CD4-positive, CD25-positive, alpha-beta regulatory T cell (primary cell): ENCODE measurements around the gene BRD3. TPM values are rescaled to one million over a fixed set of nuclear protein-coding genes. Genes with fewer than 3 reads are reported as not detected.

Experiments
- ATAC-seq, 2 donors: fragments of 150-1000 bp; cut with Tn5 transposase; one replicate each; pipeline ENCODE4 v1.10.0; 2021; ENCODE audit warnings: low read depth in 2 of 2, moderate number of reproducible peaks in 2 of 2, moderate library complexity in 1 of 2
- DNase-seq, 3 donors: peaks; one replicate each; pipeline versions ENCODE4 v3.0.0 to v3.0.0-alpha.2; 2012 to 2022; ENCODE audit warnings: mixed read lengths in 1 of 3
- H3K27ac ChIP-seq: one replicate; pipeline ENCODE4 v1.7.0; 2013; ENCODE audit warnings: mild to moderate bottlenecking, low read length; ENCODE audit not compliant: insufficient read depth, poor library complexity, severe bottlenecking
- H3K27me3 ChIP-seq: one replicate; pipeline ENCODE4 v1.7.0; 2013; ENCODE audit warnings: low read length; ENCODE audit not compliant: control insufficient read depth, insufficient read depth
- H3K36me3 ChIP-seq: one replicate; pipeline ENCODE4 v1.7.0; 2013; ENCODE audit warnings: mild to moderate bottlenecking, low read length, moderate library complexity; ENCODE audit not compliant: control insufficient read depth, insufficient read depth
- H3K4me1 ChIP-seq: 2 replicates; pipeline ENCODE4 v1.7.0; 2013; ENCODE audit warnings: mild to moderate bottlenecking, low read length; ENCODE audit not compliant: insufficient read depth, control insufficient read depth, poor library complexity, severe bottlenecking
- H3K4me3 ChIP-seq: one replicate; pipeline ENCODE4 v1.7.0; 2013; ENCODE audit warnings: low read depth, mild to moderate bottlenecking, low read length, moderate library complexity
- H3K9me3 ChIP-seq, 2 experiments: 1 replicate in 1 of 2; 2 replicates in 1 of 2; pipeline ENCODE4 v1.7.0; 2013; ENCODE audit warnings: low read length in 2 of 2, mild to moderate bottlenecking in 1 of 2, moderate library complexity in 1 of 2; ENCODE audit not compliant: control insufficient read depth in 2 of 2
- H3K27ac Mint-ChIP-seq, 3 donors: one replicate each; pipeline ENCODE4 v1.8.0; 2020 to 2022; ENCODE audit warnings: mild to moderate bottlenecking in 3 of 3, mixed read lengths in 3 of 3, moderate library complexity in 2 of 3
- H3K27me3 Mint-ChIP-seq: one replicate; pipeline ENCODE4 v1.8.0; 2022; ENCODE audit warnings: mild to moderate bottlenecking, mixed read lengths
- H3K36me3 Mint-ChIP-seq: one replicate; pipeline ENCODE4 v1.8.0; 2020; ENCODE audit warnings: mixed read lengths
- H3K4me1 Mint-ChIP-seq, 4 donors: one replicate each; pipeline ENCODE4 v1.8.0; 2020 to 2022; ENCODE audit warnings: mixed read lengths in 4 of 4, mild to moderate bottlenecking in 1 of 4
- H3K4me3 Mint-ChIP-seq, 4 donors: one replicate each; pipeline ENCODE4 v1.8.0; 2020 to 2022; ENCODE audit warnings: mild to moderate bottlenecking in 4 of 4, mixed read lengths in 4 of 4, moderate library complexity in 3 of 4
- H3K9me3 Mint-ChIP-seq, 7 donors: one replicate each; pipeline ENCODE4 v1.8.0; 2020 to 2022; ENCODE audit warnings: mixed read lengths in 7 of 7, mild to moderate bottlenecking in 3 of 7, moderate library complexity in 2 of 7
- polyA plus RNA-seq, 4 donors: library from polyadenylated mRNA; unstranded; fragments of 300-500 nt; fragmentation: Illumina TruSeq; gene quantifications; one replicate each; pipeline ENCODE4 v1.2.3, GENCODE V29; 2021
- total RNA-seq: library from RNA; stranded (reverse); gene quantifications from one replicate; pipeline ENCODE4 v1.2.3, GENCODE V29; 2022

The BRD3 gene
- total and polyA plus RNA-seq, 5 donors from 2014 or later = 10.4 to 39.3 (median 13.1) TPM

GRCh38 chr9:134065612-134066419 is 2.0 kb downstream of the BRD3 start:
- H3K9me3 Mint-ChIP-seq = peaks cover 0 to 1% (median 0%) of the 10 kb centered on the region in 7 donors

DNA sequence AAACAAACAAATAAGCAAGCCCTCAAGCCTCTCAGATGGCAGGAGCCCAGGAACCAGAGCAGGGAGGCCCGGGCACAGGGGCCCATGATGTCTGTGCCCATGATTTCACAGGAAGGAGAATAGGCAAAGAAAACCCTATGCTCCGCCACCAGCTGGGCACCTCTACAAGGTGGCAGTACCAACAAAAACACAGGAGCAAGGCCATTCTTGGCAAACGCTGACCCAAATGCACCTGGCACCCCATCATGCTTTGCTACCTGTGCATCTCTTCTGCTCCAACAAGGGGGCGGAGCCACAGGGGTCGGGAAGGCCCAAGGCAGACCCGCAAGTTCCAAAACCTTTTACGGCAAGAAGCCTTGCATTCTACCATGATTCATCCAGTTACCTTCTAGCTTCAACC is 3.1 kb downstream of the BRD3 start:
- Mint-ChIP-seq H3K36me3 (no peaks in the 10 kb centered on the region), H3K4me1 (peaks cover 0 to 65% (median 27%) of the 10 kb centered on the region in 4 donors), H3K27me3 (peaks cover 10% of the 10 kb centered on the region), H3K9me3 (peaks cover 0 to 1% (median 0%) of the 10 kb centered on the region in 7 donors), H3K27ac (no peak overlapping the region), H3K4me3 (peak overlapping the region; percentile 77 to 90 (median 89))
- Histone ChIP-seq H3K4me3 (no peak overlapping the region), H3K36me3 (no peaks in the 10 kb centered on the region), H3K27me3 (peaks cover 4% of the 10 kb centered on the region), H3K4me1 (peaks cover 44% of the 10 kb centered on the region), H3K9me3 (no peaks in the 10 kb centered on the region), H3K27ac (no peak overlapping the region)
- DNase-seq (no peak), ATAC-seq (no peak)

More at GRCh38 chr9:134065612-134066419, 2.0 kb downstream of the BRD3 start:
- Mint-ChIP-seq H3K27me3 (peaks cover 19% of the 10 kb centered on the region), H3K27ac (peak overlapping the region; percentile 74 to 92 (median 87)), H3K4me1 (peaks cover 0 to 55% (median 25%) of the 10 kb centered on the region in 4 donors), H3K4me3 (peak overlapping the region; percentile 89 to 98 (median 90)), H3K36me3 (no peaks in the 10 kb centered on the region)
- peaks cover 35% of the 10 kb centered on the region for H3K4me1 ChIP-seq
- H3K4me3 ChIP-seq = peak overlapping the region; percentile 74
- no peaks in the 10 kb centered on the region for H3K36me3 ChIP-seq
- peaks cover 8% of the 10 kb centered on the region for H3K27me3 ChIP-seq
- ATAC-seq (peak; percentile 12 to 25), DNase-seq (peak in 2 of 3 donors; percentile 48 to 88)
- no peaks in the 10 kb centered on the region for H3K9me3 ChIP-seq
- H3K27ac ChIP-seq = peak overlapping the region; percentile 63

DNA sequence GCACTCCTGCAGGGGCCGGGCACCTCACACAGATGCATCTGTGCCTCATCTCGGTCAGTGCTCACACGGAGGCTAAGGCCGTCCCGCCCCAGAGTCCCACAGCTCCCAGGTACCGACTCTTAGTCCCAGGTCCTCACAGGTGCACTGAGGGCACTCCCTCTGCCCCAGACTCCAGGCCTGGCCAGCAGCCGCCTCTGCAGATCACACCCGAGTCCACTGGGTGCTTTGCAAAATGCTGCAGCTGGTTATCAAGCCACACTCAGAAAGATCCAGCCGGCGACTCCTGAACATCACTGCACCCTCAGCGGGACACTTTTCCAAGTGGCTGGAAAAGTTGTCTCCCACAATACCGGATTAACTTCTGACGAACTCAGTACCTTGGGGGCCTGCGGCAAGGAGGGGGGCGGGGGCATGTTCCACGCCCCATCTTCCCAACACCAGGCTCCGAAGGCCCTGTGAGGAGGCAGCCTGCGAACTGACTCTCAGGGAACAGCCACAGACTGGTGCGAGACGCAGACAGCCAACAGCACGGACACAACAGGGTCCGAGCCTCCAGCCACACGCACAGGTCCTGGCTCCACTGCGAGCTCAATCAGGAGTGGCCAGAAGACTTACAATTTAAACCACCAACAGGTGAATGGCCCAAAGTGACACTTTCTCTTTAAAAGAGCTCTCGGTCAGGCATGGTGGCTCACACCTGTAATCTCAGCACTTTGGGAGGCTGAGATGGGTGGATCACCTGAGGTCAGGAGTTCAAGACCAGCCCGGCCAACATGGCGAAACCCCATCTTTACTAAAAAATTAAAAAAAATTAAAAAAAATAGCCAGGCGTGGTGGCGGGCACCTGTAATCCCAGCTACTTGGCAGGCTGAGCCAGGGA is 4.0 kb downstream of the BRD3 start:
- H3K27me3 Mint-ChIP-seq = peaks cover 2% of the 10 kb centered on the region
- peak overlapping the region in 2 of 4 donors; percentile 32 for H3K4me3 Mint-ChIP-seq
- H3K27ac Mint-ChIP-seq = no peak overlapping the region
- Histone ChIP-seq H3K27me3 (no peaks in the 10 kb centered on the region), H3K9me3 (no peaks in the 10 kb centered on the region), H3K4me1 (peaks cover 38% of the 10 kb centered on the region), H3K27ac (no peak overlapping the region), H3K36me3 (no peaks in the 10 kb centered on the region), H3K4me3 (no peak overlapping the region)
- ATAC-seq (no peak), DNase-seq (no peak)
- H3K9me3 Mint-ChIP-seq = peaks cover 0 to 1% (median 0%) of the 10 kb centered on the region in 7 donors
- peaks cover 0 to 63% (median 25%) of the 10 kb centered on the region in 4 donors for H3K4me1 Mint-ChIP-seq
- H3K36me3 Mint-ChIP-seq = no peaks in the 10 kb centered on the region

GRCh38 chr9:134063088-134063570 is 4.7 kb downstream of the BRD3 start:
- no peak for ATAC-seq
- Histone ChIP-seq H3K9me3 (no peaks in the 10 kb centered on the region), H3K4me3 (no peak overlapping the region), H3K36me3 (no peaks in the 10 kb centered on the region), H3K4me1 (peaks cover 34% of the 10 kb centered on the region), H3K27me3 (no peaks in the 10 kb centered on the region), H3K27ac (no peak overlapping the region)
- Mint-ChIP-seq H3K9me3 (no peaks in the 10 kb centered on the region), H3K4me3 (peak overlapping the region in 1 of 4 donors; percentile 32), H3K27ac (no peak overlapping the region), H3K36me3 (no peaks in the 10 kb centered on the region), H3K4me1 (peaks cover 0 to 66% (median 26%) of the 10 kb centered on the region in 4 donors), H3K27me3 (no peaks in the 10 kb centered on the region)
- DNase-seq = no peak

GRCh38 chr9:134062461-134063087 is 5.3 kb downstream of the BRD3 start:
- H3K9me3 Mint-ChIP-seq = no peaks in the 10 kb centered on the region
- H3K27me3 Mint-ChIP-seq = no peaks in the 10 kb centered on the region
- H3K4me1 Mint-ChIP-seq = peaks cover 0 to 66% (median 26%) of the 10 kb centered on the region in 4 donors
- no peaks in the 10 kb centered on the region for H3K9me3 ChIP-seq
- H3K27ac ChIP-seq = no peak overlapping the region
- H3K36me3 ChIP-seq = no peaks in the 10 kb centered on the region
- no peak overlapping the region for H3K4me3 ChIP-seq
- H3K36me3 Mint-ChIP-seq = no peaks in the 10 kb centered on the region
- H3K27ac Mint-ChIP-seq = no peak overlapping the region
- peaks cover 34% of the 10 kb centered on the region for H3K4me1 ChIP-seq
- ATAC-seq (no peak), DNase-seq (no peak)
- no peaks in the 10 kb centered on the region for H3K27me3 ChIP-seq
- H3K4me3 Mint-ChIP-seq = peak overlapping the region in 1 of 4 donors; percentile 50

GRCh38 chr9:134061688-134062371 is 6.0 kb downstream of the BRD3 start:
- H3K27me3 Mint-ChIP-seq = no peaks in the 10 kb centered on the region
- Histone ChIP-seq H3K4me1 (peaks cover 32% of the 10 kb centered on the region), H3K36me3 (peaks cover 4% of the 10 kb centered on the region), H3K9me3 (no peaks in the 10 kb centered on the region), H3K27me3 (no peaks in the 10 kb centered on the region), H3K27ac (no peak overlapping the region), H3K4me3 (no peak overlapping the region)
- H3K4me3 Mint-ChIP-seq = peak overlapping the region in 1 of 4 donors; percentile 50
- no peak for ATAC-seq
- H3K4me1 Mint-ChIP-seq = peaks cover 0 to 72% (median 28%) of the 10 kb centered on the region in 4 donors
- H3K36me3 Mint-ChIP-seq = no peaks in the 10 kb centered on the region
- no peaks in the 10 kb centered on the region for H3K9me3 Mint-ChIP-seq
- no peak for DNase-seq
- no peak overlapping the region for H3K27ac Mint-ChIP-seq
